GM12878 (cell line): ENCODE data around the gene SUFU. TPM values are rescaled to one million over a fixed set of nuclear protein-coding genes. Genes with fewer than 3 reads are reported as not detected.

Experiments used
- ATAC-seq: fragments of 200-7000 bp; cut with Tn5 transposase; 3 replicates; pipeline ENCODE4 v1.9.1; 2020; ENCODE audit warnings: mild to moderate bottlenecking, moderate library complexity
- BruUV-seq: library from RNA; stranded (reverse); fragments of 400-500 nt; replicated peaks from 2 replicates; lab custom pipeline; 2021; lab: Mats Ljungman, UMichigan
- CTCF ChIA-PET: fragments of 300-600 bp; sonication (Branson Sonifier 250); formaldehyde crosslinking; extraction: SDS; loops from one replicate; lab custom pipeline; 2021; ENCODE audit warnings: inconsistent platforms; lab: Yijun Ruan, JAX
- POLR2A ChIA-PET: fragments of 350-600 bp; formaldehyde crosslinking; extraction: SDS; loops from one replicate; lab custom pipeline; 2021; ENCODE audit warnings: inconsistent platforms; lab: Charles Lee
- RAD21 ChIA-PET: fragments of 300-600 bp; sonication (Branson Sonifier 250); formaldehyde crosslinking; loops from one replicate; lab custom pipeline; 2023; ENCODE audit warnings: antibody characterized with exemption; ENCODE audit not compliant: unreplicated experiment; lab: Charles Lee
- SMC1A ChIA-PET: fragments of 300-600 bp; sonication (Branson Sonifier 250); formaldehyde crosslinking; loops from one replicate; lab custom pipeline; 2023; ENCODE audit not compliant: unreplicated experiment, uncharacterized antibody; lab: Charles Lee
- DNase-seq: peaks from one replicate; pipeline ENCODE4 v3.0.0-alpha.2; 2011; ENCODE audit warnings: low read depth, low spot score
- FAIRE-seq: peaks from 3 replicates; lab custom pipeline; 2011; peaks lifted over from hg19 to GRCh38; lab: Jason Lieb, UNC
- H2AFZ ChIP-seq: 2 replicates; pipeline ENCODE4 v1.6.0; 2011; ENCODE audit warnings: low read depth, low read length, control low read depth; ENCODE audit not compliant: control insufficient read depth
- H3K27ac ChIP-seq: 2 replicates; pipeline ENCODE4 v1.5.1; 2011; ENCODE audit warnings: control low read depth; ENCODE audit not compliant: control insufficient read depth, insufficient read depth
- H3K27me3 ChIP-seq, 2 experiments: replicated peaks in 1 of 2; 2 replicates each; pipeline versions ENCODE4 v1.6.0 to v1.6.1; 2011; ENCODE audit warnings: low read length in 1 of 2; ENCODE audit not compliant: control insufficient read depth in 2 of 2, insufficient read depth in 2 of 2
- H3K36me3 ChIP-seq, 2 experiments: 2 replicates each; pipeline ENCODE4 v1.5.1; 2011; ENCODE audit warnings: low read length in 1 of 2; ENCODE audit not compliant: control insufficient read depth in 2 of 2, insufficient read depth in 2 of 2
- H3K4me1 ChIP-seq: 2 replicates; pipeline ENCODE4 v1.6.1; 2011; ENCODE audit warnings: mild to moderate bottlenecking, low read length, moderate library complexity, mixed read lengths; ENCODE audit not compliant: control insufficient read depth, insufficient read depth
- H3K4me2 ChIP-seq: 2 replicates; pipeline ENCODE4 v1.6.0; 2011; ENCODE audit warnings: control low read depth; ENCODE audit not compliant: control insufficient read depth, insufficient read depth
- H3K4me3 ChIP-seq: fragments of 200-600 bp; sonication (generic); 2 replicates; pipeline ENCODE4 v1.5.1; 2016
- H3K79me2 ChIP-seq: 2 replicates; pipeline ENCODE4 v1.6.0; 2011; ENCODE audit warnings: low read length; ENCODE audit not compliant: control insufficient read depth, insufficient read depth
- H3K9ac ChIP-seq: 2 replicates; pipeline ENCODE4 v1.8.0; 2011; ENCODE audit warnings: low read length, control low read depth, mixed read lengths; ENCODE audit not compliant: control insufficient read depth, insufficient read depth
- H3K9me3 ChIP-seq: replicated peaks from 3 replicates; pipeline ENCODE4 v1.5.1; 2011; ENCODE audit warnings: mild to moderate bottlenecking, low read length; ENCODE audit not compliant: control insufficient read depth, insufficient read depth
- H4K20me1 ChIP-seq: 2 replicates; pipeline ENCODE4 v1.6.0; 2011; ENCODE audit not compliant: control insufficient read depth, insufficient read depth
- CEBPB ChIP-seq, 2 experiments: fragments of 150-350 bp in 1 of 2; IDR thresholded peaks; 2 replicates each; pipeline ENCODE4 v1.6.1; 2012 to 2014; ENCODE audit warnings: low read depth in 2 of 2, low read length in 2 of 2, borderline replicate concordance in 1 of 2, inconsistent platforms in 1 of 2
- HDAC2 ChIP-seq: fragments of 200-600 bp; sonication (generic); IDR thresholded peaks from 2 replicates; pipeline ENCODE4 v1.6.1; 2017
- IKZF1 ChIP-seq: fragments of 450-650 bp; conservative IDR thresholded peaks from 2 replicates; pipeline ENCODE4 v1.6.1; 2017; ENCODE audit warnings: antibody characterized with exemption, mild to moderate bottlenecking
- IKZF2 ChIP-seq, 2 experiments: fragments of 450-650 bp; IDR thresholded peaks; 2 replicates each; pipeline ENCODE4 v1.6.1; 2017; ENCODE audit warnings: mild to moderate bottlenecking in 2 of 2, moderate library complexity in 2 of 2
- MTA2 ChIP-seq: fragments of 450-650 bp; IDR thresholded peaks from 2 replicates; pipeline ENCODE4 v1.6.1; 2016; ENCODE audit warnings: low read depth, mild to moderate bottlenecking, moderate library complexity
- NFIC ChIP-seq: IDR thresholded peaks from 2 replicates; pipeline ENCODE4 v1.6.1; 2012; ENCODE audit warnings: low read depth, mild to moderate bottlenecking, inconsistent platforms, low read length, moderate library complexity
- NR2C1 ChIP-seq: fragments of 450-650 bp; IDR thresholded peaks from 2 replicates; pipeline ENCODE4 v1.6.1; 2017; ENCODE audit warnings: antibody characterized with exemption, mild to moderate bottlenecking, moderate library complexity
- NR2F1 ChIP-seq: fragments of 450-650 bp; conservative IDR thresholded peaks from 2 replicates; pipeline ENCODE4 v1.6.1; 2017; ENCODE audit warnings: mild to moderate bottlenecking
- PAX8 ChIP-seq: fragments of 450-650 bp; IDR thresholded peaks from 2 replicates; pipeline ENCODE4 v1.6.1; 2017; ENCODE audit warnings: mild to moderate bottlenecking, moderate library complexity
- RUNX3 ChIP-seq: IDR thresholded peaks from 2 replicates; pipeline ENCODE4 v1.6.1; 2012; ENCODE audit warnings: low read length, inconsistent platforms
- SPI1 ChIP-seq: IDR thresholded peaks from 2 replicates; pipeline ENCODE4 v1.6.1; 2011; ENCODE audit warnings: low read depth, mild to moderate bottlenecking, low read length, moderate library complexity, borderline replicate concordance; ENCODE audit not compliant: insufficient read depth
- SUZ12 ChIP-seq: fragments of 200-600 bp; sonication (generic); IDR thresholded peaks from one replicate; pipeline ENCODE4 v1.6.1; 2018; ENCODE audit warnings: antibody characterized with exemption, mild to moderate bottlenecking; ENCODE audit not compliant: unreplicated experiment
- ZNF207 ChIP-seq: fragments of 450-650 bp; IDR thresholded peaks from 2 replicates; pipeline ENCODE4 v1.6.1; 2014; ENCODE audit warnings: antibody characterized with exemption, mild to moderate bottlenecking, borderline replicate concordance
- ZNF217 ChIP-seq: fragments of 450-650 bp; IDR thresholded peaks from 2 replicates; pipeline ENCODE4 v1.6.1; 2017; ENCODE audit warnings: antibody characterized with exemption, mild to moderate bottlenecking
- WGBS: methylation state at CpG from one replicate; pipeline ENCODE4 v1.1.6; 2016; ENCODE audit warnings: low lambda C conversion rate; ENCODE audit not compliant: insufficient replicate concordance, insufficient coverage; ENCODE audit errors: missing lambda C conversion rate; 5-methylcytosine and 5-hydroxymethylcytosine counted together
- in situ Hi-C: fragments of 300-500 bp; cut with MboI; formaldehyde crosslinking; loops from 9 replicates; pipeline ENCODE4 v1.14.3; 2018; ENCODE audit warnings: mixed read lengths
- intact Hi-C: fragments of 100-400 bp; cut with micrococcal nuclease; formaldehyde crosslinking; loops from one replicate; pipeline ENCODE4 v1.14.2; 2022; ENCODE audit not compliant: unreplicated experiment
- polyA plus RNA-seq, 11 experiments: library from polyadenylated mRNA; depleted of rRNA in 4 of 11; unstranded in 6 of 11; stranded (reverse) in 5 of 11; fragments of >200 nt; fragmentation: Nextera tagmentation in 4 of 11; fragmentation: Illumina TruSeq in 1 of 11; extraction: Ambion mirVana in 4 of 11; extraction: Trizol in 1 of 11; gene quantifications; 1 replicate in 1 of 11; 2 replicates in 10 of 11; pipeline versions ENCODE4 v1.2.1 to v1.2.3, GENCODE V29; 2011 to 2016; ENCODE audit warnings: inconsistent platforms in 2 of 11, missing spikeins in 2 of 11, low read depth in 1 of 11
- total RNA-seq, 4 experiments: library from RNA; depleted of rRNA in 3 of 4; stranded (reverse); fragments of >200 nt in 3 of 4; fragmentation: Illumina TruSeq in 1 of 4; extraction: Trizol in 1 of 4; gene quantifications; 2 replicates each; pipeline versions ENCODE4 v1.2.1 to v1.2.3, GENCODE V29; 2013 to 2021
- TF ChIP-seq, protein P1 (sequence below): fragments of 450-650 bp; IDR thresholded peaks from 2 replicates; pipeline ENCODE4 v1.6.1; 2018; ENCODE audit warnings: mild to moderate bottlenecking, low read depth, moderate library complexity; ENCODE audit not compliant: partially characterized antibody
- TF ChIP-seq, protein P2 (sequence below), 3 experiments: IDR thresholded peaks in 2 of 3; conservative IDR thresholded peaks in 1 of 3; 2 replicates each; pipeline ENCODE4 v1.5.1; 2011; ENCODE audit warnings: low read depth in 3 of 3, low read length in 3 of 3, mild to moderate bottlenecking in 3 of 3, control low read depth in 2 of 3, moderate library complexity in 2 of 3, inconsistent platforms in 1 of 3, mixed read lengths in 1 of 3; ENCODE audit not compliant: control insufficient read depth in 2 of 3, insufficient read depth in 1 of 3; ENCODE audit errors: extremely low read depth in 1 of 3

Gene SUFU
- total and polyA plus RNA-seq, 10 of the 15 experiments (the other 5 are each of a cell fraction or from before 2014, with no cell fraction given), result 0.68 to 7.7 (median 2.4) TPM

DNA sequence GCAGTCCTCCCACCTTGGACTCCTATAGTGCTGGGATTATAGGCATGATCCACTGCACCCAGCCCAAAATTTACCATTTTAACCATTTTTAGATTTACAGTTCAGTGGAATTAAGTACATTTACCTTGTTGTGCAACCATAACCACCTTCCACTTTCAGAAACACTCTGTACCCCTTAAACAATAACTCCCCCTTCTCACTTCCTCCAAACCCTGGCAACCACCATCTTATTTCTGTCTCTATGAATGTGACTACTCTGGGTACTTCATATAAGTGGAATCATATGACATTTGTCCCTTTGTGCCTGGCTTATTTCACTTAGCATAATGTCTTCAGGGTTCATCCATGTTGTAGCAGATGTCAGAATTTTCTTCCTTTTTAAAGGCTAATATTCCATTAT, 33.6 kb downstream of the SUFU start:
- RAD21 ChIA-PET, result interaction anchor here (1.9 kb wide), 1 partner anchor 26 kb away, joined by 6 read pairs; no protein-coding TSS in a partner anchor

GRCh38 chr10:102537948-102538347, 34.2 kb downstream of the SUFU start:
- Histone ChIP-seq H3K79me2 (no peaks in the 10 kb centered on the region), H3K4me1 (peaks cover 20% of the 10 kb centered on the region), H3K9me3 (no peaks in the 10 kb centered on the region), H3K9ac (no peak overlapping the region), H3K4me3 (no peak overlapping the region), H3K27ac (peak overlapping the region; percentile 46; the same call in 1 of the 2 replicates), H4K20me1 (no peaks in the 10 kb centered on the region), H3K4me2 (peak overlapping the region; percentile 59; the same call in 1 of the 2 replicates), H3K36me3 (no peaks in the 10 kb centered on the region), H3K27me3 (no peaks in the 10 kb centered on the region), H2AFZ (no peak overlapping the region)
- 100% methylated on average over 2 of the region's 2 CpGs for WGBS
- ChIA-PET RAD21 (interaction anchor here (1.0 to 1.9 kb wide), 2 partner anchors 26 to 33 kb away, joined by 5 to 6 read pairs; no protein-coding TSS in a partner anchor), POLR2A (interaction anchor here (1.0 kb wide), 1 partner anchor 143 kb away, joined by 8 read pairs; no protein-coding TSS in a partner anchor), CTCF (interaction anchor here (1.0 to 2.9 kb wide), 2 partner anchors 34 to 46 kb away, joined by 3 to 9 read pairs; partner anchors contain the start of gene SUFU), SMC1A (interaction anchor here (1.1 to 2.2 kb wide), 4 partner anchors 14 to 35 kb away, joined by 3 to 9 read pairs (median 4); partner anchors contain the start of gene ACTR1A)
- ATAC-seq (peak; percentile 63), DNase-seq (no peak), FAIRE-seq (no peak)
- no TSS peak for BruUV-seq
- intact Hi-C loops, result no loop called here
- in situ Hi-C loops, result no loop called here
- no peak for TF ChIP-seq NR2C1
- no peak for TF ChIP-seq PAX8
- no peak for TF ChIP-seq HDAC2
- TF ChIP-seq ZNF217, result peak; percentile 33; the same call in 1 of the 2 replicates
- peak; percentile 51; the same call in 1 of the 2 replicates for TF ChIP-seq SPI1
- TF ChIP-seq, protein P1, sequence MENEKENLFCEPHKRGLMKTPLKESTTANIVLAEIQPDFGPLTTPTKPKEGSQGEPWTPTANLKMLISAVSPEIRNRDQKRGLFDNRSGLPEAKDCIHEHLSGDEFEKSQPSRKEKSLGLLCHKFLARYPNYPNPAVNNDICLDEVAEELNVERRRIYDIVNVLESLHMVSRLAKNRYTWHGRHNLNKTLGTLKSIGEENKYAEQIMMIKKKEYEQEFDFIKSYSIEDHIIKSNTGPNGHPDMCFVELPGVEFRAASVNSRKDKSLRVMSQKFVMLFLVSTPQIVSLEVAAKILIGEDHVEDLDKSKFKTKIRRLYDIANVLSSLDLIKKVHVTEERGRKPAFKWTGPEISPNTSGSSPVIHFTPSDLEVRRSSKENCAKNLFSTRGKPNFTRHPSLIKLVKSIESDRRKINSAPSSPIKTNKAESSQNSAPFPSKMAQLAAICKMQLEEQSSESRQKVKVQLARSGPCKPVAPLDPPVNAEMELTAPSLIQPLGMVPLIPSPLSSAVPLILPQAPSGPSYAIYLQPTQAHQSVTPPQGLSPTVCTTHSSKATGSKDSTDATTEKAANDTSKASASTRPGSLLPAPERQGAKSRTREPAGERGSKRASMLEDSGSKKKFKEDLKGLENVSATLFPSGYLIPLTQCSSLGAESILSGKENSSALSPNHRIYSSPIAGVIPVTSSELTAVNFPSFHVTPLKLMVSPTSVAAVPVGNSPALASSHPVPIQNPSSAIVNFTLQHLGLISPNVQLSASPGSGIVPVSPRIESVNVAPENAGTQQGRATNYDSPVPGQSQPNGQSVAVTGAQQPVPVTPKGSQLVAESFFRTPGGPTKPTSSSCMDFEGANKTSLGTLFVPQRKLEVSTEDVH, result no peak
- TF ChIP-seq, protein P2, sequence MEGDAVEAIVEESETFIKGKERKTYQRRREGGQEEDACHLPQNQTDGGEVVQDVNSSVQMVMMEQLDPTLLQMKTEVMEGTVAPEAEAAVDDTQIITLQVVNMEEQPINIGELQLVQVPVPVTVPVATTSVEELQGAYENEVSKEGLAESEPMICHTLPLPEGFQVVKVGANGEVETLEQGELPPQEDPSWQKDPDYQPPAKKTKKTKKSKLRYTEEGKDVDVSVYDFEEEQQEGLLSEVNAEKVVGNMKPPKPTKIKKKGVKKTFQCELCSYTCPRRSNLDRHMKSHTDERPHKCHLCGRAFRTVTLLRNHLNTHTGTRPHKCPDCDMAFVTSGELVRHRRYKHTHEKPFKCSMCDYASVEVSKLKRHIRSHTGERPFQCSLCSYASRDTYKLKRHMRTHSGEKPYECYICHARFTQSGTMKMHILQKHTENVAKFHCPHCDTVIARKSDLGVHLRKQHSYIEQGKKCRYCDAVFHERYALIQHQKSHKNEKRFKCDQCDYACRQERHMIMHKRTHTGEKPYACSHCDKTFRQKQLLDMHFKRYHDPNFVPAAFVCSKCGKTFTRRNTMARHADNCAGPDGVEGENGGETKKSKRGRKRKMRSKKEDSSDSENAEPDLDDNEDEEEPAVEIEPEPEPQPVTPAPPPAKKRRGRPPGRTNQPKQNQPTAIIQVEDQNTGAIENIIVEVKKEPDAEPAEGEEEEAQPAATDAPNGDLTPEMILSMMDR (IDR thresholded peaks at IDR 0.05 in 2 of 3, conservative IDR thresholded peaks at IDR 0.05 in 1 of 3; ENCODE audit: control insufficient read depth in 2 of 3, extremely low read depth in 1 of 3, insufficient read depth in 1 of 3, low read depth in 3 of 3, low read length in 3 of 3), result no peak
- TF ChIP-seq NR2F1, result no peak

More for the DNA sequence above, 33.6 kb downstream of the SUFU start:
- DNase-seq, result peak; percentile 19
- peak overlapping the region; percentile 59 for H3K4me2 ChIP-seq
- H3K36me3 ChIP-seq, result no peaks in the 10 kb centered on the region
- peak; percentile 41 for FAIRE-seq
- SMC1A ChIA-PET, result interaction anchor here (1.0 to 1.5 kb wide), 2 partner anchors 26 to 34 kb away, joined by 3 to 4 read pairs; partner anchors contain the start of gene SUFU
- peak; percentile 78 for ATAC-seq
- intact Hi-C loops, result no loop called here
- no peaks in the 10 kb centered on the region for H4K20me1 ChIP-seq
- POLR2A ChIA-PET, result interaction anchor here (0.5 to 1.0 kb wide), 3 partner anchors 30 to 143 kb away, joined by 3 to 8 read pairs (median 5); no protein-coding TSS in a partner anchor
- H3K9ac ChIP-seq, result no peak overlapping the region
- CTCF ChIA-PET, result interaction anchor here (0.5 to 0.6 kb wide), 2 partner anchors 70 to 266 kb away, joined by 3 read pairs; no protein-coding TSS in a partner anchor
- H3K4me1 ChIP-seq, result peaks cover 20% of the 10 kb centered on the region
- TF ChIP-seq SPI1 (peak; percentile 67; the same call in 1 of the 2 replicates), IKZF1 (0 out of 2 replicates have a peak, but pooled peaks have one; percentile 18), CEBPB (IDR thresholded peaks at IDR 0.05; ENCODE audit: borderline replicate concordance in 1 of 2, low read depth in 2 of 2, low read length in 2 of 2) (0 out of 4 replicates have a peak, but pooled peaks of 1 of the 2 experiments have one; percentile 19), MTA2 (0 out of 2 replicates have a peak, but pooled peaks have one; percentile 9), SUZ12 (no peak), NFIC (0 out of 2 replicates have a peak, but pooled peaks have one; percentile 26), ZNF207 (no peak), IKZF2 (IDR thresholded peaks at IDR 0.05) (peak in 1 of 2 experiments; percentile 15; a peak in 1 of 4 replicates), RUNX3 (peak; percentile 33)
- H3K27ac ChIP-seq, result peak overlapping the region; percentile 46; the same call in 1 of the 2 replicates
- no peaks in the 10 kb centered on the region for H3K9me3 ChIP-seq
- in situ Hi-C loops, result no loop called here
- H3K27me3 ChIP-seq, result no peaks in the 10 kb centered on the region
- no peak overlapping the region for H3K4me3 ChIP-seq
- BruUV-seq, result no TSS peak
- no peak overlapping the region for H2AFZ ChIP-seq
- H3K79me2 ChIP-seq, result no peaks in the 10 kb centered on the region
